ENCODE data around the gene TNFSF13B.

DNA sequence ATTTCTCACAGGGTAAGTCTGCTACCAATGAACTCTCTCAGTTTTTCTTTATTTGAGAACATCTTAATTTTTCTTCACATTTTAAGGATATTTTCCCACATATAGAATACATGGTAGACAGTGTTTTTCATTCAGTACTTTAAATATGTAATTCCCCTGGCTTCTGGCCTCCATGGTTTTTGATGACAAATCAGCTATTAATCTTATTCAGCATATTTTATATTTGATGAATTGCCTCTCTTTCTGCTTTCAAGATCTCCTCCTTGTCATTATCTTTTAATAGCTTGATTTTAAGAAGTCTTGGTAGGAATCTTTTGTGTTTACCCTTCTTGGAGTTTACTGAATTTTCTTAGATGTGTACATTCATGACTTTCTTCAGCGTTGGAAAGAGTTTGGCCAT is 27.6 kb downstream of the TNFSF13B start:
- TF ChIP-seq, protein P1, sequence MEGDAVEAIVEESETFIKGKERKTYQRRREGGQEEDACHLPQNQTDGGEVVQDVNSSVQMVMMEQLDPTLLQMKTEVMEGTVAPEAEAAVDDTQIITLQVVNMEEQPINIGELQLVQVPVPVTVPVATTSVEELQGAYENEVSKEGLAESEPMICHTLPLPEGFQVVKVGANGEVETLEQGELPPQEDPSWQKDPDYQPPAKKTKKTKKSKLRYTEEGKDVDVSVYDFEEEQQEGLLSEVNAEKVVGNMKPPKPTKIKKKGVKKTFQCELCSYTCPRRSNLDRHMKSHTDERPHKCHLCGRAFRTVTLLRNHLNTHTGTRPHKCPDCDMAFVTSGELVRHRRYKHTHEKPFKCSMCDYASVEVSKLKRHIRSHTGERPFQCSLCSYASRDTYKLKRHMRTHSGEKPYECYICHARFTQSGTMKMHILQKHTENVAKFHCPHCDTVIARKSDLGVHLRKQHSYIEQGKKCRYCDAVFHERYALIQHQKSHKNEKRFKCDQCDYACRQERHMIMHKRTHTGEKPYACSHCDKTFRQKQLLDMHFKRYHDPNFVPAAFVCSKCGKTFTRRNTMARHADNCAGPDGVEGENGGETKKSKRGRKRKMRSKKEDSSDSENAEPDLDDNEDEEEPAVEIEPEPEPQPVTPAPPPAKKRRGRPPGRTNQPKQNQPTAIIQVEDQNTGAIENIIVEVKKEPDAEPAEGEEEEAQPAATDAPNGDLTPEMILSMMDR (IDR thresholded peaks at IDR 0.05; ENCODE audit: low read depth, low read length) = no peak
- TF ChIP-seq EZH2phosphoT487 (IDR thresholded peaks at IDR 0.05; ENCODE audit: low read depth) = no peak
